ENCODE data around the gene CTNNAL1. TPM values are rescaled to one million over a fixed set of nuclear protein-coding genes. Genes with fewer than 3 reads are reported as not detected.
A peak's percentile ranks its signal among the peaks of the same experiment; 100 is the strongest.

Gene CTNNAL1
- total and polyA plus RNA-seq, 9 of the 15 experiments (the other 6 are each of a cell fraction or from before 2014, with no cell fraction given) = 23.2 to 78.0 (median 46.7) TPM

DNA sequence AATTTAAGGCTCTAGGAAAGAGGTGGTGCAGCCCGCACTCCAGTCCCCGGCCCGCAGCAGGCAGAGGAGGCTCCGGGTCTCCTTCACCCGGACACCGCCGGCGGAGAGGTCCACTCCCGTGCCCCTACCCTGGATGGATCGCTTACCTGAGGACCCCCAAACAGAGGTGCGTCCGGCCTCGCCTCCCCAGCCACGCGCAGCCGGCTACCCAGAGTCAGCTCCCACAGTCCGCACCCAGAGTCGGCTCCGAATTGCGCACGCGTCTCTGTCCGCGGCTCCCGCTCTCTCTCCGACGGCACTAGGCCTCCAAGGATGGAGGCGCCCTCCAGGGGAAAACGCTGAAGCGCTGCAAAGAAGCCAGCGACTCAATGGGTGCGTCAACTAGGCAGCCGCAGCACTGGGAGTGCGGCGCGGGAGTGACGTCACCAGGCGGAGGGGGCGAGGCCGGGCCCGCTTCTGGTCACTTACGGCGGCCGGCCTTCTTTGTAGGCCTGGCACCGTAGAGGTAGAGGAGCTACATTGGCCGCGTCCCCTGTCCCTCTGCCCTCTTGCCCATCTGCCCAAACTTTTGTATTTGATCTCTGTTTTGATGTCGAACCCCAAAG lies 79.5 kb downstream of the CTNNAL1 start, which contains the start of gene ELP1 (continued):
- TF ChIP-seq, protein P1, sequence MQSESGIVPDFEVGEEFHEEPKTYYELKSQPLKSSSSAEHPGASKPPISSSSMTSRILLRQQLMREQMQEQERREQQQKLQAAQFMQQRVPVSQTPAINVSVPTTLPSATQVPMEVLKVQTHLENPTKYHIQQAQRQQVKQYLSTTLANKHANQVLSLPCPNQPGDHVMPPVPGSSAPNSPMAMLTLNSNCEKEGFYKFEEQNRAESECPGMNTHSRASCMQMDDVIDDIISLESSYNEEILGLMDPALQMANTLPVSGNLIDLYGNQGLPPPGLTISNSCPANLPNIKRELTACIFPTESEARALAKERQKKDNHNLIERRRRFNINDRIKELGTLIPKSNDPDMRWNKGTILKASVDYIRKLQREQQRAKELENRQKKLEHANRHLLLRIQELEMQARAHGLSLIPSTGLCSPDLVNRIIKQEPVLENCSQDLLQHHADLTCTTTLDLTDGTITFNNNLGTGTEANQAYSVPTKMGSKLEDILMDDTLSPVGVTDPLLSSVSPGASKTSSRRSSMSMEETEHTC (IDR thresholded peaks at IDR 0.05) = no peak
- TF ChIP-seq TAF7 (tag; IDR thresholded peaks at IDR 0.05) = 0 out of 2 replicates have a peak, but pooled peaks have one; percentile 35
- TF ChIP-seq HNRNPH1 (optimal IDR thresholded peaks at IDR 0.05; ENCODE audit: low read depth, low read length) = no peak
- no peak for TF ChIP-seq GATA2 (CRISPR knock-in tag; IDR thresholded peaks at IDR 0.05)
- no peak for TF ChIP-seq NFIX (CRISPR knock-in tag; IDR thresholded peaks at IDR 0.05; ENCODE audit: low read depth)
- peak; percentile 94 for TF ChIP-seq KHSRP (IDR thresholded peaks at IDR 0.05)
- no peak for TF ChIP-seq RHOXF2B (CRISPR knock-in tag; conservative IDR thresholded peaks at IDR 0.05)
- TF ChIP-seq PHF20 (IDR thresholded peaks at IDR 0.05; ENCODE audit: partially characterized antibody) = peak; percentile 92
- no peak for TF ChIP-seq XRCC4 (IDR thresholded peaks at IDR 0.05; ENCODE audit: extremely low read depth, insufficient read depth, insufficient read length)
- TF ChIP-seq BMI1 (IDR thresholded peaks at IDR 0.05; ENCODE audit: low read length) = no peak
- TF ChIP-seq, protein P2, sequence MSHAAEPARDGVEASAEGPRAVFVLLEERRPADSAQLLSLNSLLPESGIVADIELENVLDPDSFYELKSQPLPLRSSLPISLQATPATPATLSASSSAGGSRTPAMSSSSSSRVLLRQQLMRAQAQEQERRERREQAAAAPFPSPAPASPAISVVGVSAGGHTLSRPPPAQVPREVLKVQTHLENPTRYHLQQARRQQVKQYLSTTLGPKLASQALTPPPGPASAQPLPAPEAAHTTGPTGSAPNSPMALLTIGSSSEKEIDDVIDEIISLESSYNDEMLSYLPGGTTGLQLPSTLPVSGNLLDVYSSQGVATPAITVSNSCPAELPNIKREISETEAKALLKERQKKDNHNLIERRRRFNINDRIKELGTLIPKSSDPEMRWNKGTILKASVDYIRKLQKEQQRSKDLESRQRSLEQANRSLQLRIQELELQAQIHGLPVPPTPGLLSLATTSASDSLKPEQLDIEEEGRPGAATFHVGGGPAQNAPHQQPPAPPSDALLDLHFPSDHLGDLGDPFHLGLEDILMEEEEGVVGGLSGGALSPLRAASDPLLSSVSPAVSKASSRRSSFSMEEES (CRISPR knock-in tag; IDR thresholded peaks at IDR 0.05) = no peak
- TF ChIP-seq, protein P3, sequence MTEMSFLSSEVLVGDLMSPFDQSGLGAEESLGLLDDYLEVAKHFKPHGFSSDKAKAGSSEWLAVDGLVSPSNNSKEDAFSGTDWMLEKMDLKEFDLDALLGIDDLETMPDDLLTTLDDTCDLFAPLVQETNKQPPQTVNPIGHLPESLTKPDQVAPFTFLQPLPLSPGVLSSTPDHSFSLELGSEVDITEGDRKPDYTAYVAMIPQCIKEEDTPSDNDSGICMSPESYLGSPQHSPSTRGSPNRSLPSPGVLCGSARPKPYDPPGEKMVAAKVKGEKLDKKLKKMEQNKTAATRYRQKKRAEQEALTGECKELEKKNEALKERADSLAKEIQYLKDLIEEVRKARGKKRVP (CRISPR knock-in tag; IDR thresholded peaks at IDR 0.05) = no peak
- TF ChIP-seq PRMT5 (CRISPR knock-in tag; IDR thresholded peaks at IDR 0.05) = no peak
- TF ChIP-seq TOE1 (IDR thresholded peaks at IDR 0.05; ENCODE audit: borderline replicate concordance) = peak; percentile 65; the same call in 1 of the 2 replicates
- no peak for TF ChIP-seq TOE1 (CRISPR knock-in tag; IDR thresholded peaks at IDR 0.05; ENCODE audit: borderline replicate concordance, low read depth)
- no peak for TF ChIP-seq ZNF445 (CRISPR knock-in tag; IDR thresholded peaks at IDR 0.05; ENCODE audit: low read depth)
- no peak; the same call in 1 of the 2 replicates for TF ChIP-seq ZNF12 (CRISPR knock-in tag; IDR thresholded peaks at IDR 0.05)
- TF ChIP-seq NR1H2 (CRISPR knock-in tag; IDR thresholded peaks at IDR 0.05) = no peak
- peak in 1 of 2 experiments; percentile 37; a peak in 1 of 4 replicates for TF ChIP-seq TRIM24 (IDR thresholded peaks at IDR 0.05)
- TF ChIP-seq, protein P4, sequence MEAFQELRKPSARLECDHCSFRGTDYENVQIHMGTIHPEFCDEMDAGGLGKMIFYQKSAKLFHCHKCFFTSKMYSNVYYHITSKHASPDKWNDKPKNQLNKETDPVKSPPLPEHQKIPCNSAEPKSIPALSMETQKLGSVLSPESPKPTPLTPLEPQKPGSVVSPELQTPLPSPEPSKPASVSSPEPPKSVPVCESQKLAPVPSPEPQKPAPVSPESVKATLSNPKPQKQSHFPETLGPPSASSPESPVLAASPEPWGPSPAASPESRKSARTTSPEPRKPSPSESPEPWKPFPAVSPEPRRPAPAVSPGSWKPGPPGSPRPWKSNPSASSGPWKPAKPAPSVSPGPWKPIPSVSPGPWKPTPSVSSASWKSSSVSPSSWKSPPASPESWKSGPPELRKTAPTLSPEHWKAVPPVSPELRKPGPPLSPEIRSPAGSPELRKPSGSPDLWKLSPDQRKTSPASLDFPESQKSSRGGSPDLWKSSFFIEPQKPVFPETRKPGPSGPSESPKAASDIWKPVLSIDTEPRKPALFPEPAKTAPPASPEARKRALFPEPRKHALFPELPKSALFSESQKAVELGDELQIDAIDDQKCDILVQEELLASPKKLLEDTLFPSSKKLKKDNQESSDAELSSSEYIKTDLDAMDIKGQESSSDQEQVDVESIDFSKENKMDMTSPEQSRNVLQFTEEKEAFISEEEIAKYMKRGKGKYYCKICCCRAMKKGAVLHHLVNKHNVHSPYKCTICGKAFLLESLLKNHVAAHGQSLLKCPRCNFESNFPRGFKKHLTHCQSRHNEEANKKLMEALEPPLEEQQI (IDR thresholded peaks at IDR 0.05) = 0 out of 2 replicates have a peak, but pooled peaks have one; percentile 16
- TF ChIP-seq PTRF (tag; IDR thresholded peaks at IDR 0.05) = no peak
- TF ChIP-seq, protein P5, sequence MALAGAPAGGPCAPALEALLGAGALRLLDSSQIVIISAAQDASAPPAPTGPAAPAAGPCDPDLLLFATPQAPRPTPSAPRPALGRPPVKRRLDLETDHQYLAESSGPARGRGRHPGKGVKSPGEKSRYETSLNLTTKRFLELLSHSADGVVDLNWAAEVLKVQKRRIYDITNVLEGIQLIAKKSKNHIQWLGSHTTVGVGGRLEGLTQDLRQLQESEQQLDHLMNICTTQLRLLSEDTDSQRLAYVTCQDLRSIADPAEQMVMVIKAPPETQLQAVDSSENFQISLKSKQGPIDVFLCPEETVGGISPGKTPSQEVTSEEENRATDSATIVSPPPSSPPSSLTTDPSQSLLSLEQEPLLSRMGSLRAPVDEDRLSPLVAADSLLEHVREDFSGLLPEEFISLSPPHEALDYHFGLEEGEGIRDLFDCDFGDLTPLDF (CRISPR knock-in tag; IDR thresholded peaks at IDR 0.05) = peak; percentile 57; the same call in 1 of the 2 replicates
- no peak for TF ChIP-seq KLF1 (tag; IDR thresholded peaks at IDR 0.05)
